Suppressor macrophage (primary cell): ENCODE measurements around the gene BLOC1S1.

Experiments used
- DNase-seq, 4 experiments: peaks; one replicate each; pipeline ENCODE4 v3.0.0-alpha.2; 2020 to 2022

Gene BLOC1S1

DNA sequence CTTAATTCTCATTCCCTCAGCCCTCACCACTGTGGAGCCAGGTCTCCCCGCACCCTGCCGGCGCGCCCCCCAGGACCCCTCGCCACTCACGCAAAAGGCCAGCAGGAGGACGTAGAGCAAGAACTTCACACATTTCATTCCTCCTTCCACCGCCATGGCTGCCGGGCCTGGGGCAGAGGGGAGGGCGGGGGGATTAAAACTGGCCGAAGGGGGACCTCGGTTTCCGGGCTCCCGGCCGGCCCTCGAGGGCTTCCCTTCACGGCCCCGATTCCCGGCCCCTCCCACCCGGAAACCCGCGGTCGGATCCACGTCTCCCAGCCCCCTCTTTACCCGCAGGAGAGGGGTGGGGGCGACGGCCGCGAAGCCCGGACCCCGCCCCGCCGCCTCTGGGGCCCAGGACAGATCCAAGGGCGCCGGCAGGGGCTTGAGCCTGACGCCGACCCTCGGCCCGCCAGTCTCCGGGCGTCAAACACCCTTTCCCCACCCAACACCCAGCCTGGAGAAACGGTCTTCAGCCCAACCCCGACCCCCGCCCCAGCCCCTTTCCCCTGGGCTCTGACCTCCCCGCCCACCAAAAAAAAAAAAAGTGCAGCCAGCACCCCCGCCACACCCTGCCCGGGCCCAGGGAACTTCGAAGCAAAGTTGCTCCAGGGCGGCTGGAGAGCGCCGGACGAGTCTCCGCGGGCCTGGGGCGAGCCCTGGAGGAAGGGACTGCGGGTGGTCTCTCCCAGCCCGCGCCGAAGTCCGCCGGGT, 12.5 kb downstream of the BLOC1S1 start:
- peak; percentile 79 to 91 (median 86) for DNase-seq

GRCh38 chr12:55728939-55729818, 13.3 kb downstream of the BLOC1S1 start, which contains the start of gene CD63:
Gene CD63, minus strand, starts transcription at chr12:55729009. Its CDS starts 668 bp downstream, at chr12:55728341.
- DNase-seq, result peak; percentile 97 to 99 (median 98)

GRCh38 chr12:55729819-55730818, 14.3 kb downstream of the BLOC1S1 start:
- peak; percentile 69 to 85 (median 83) for DNase-seq

- no peak for DNase-seq
These were observed 16.4 kb downstream of the BLOC1S1 start for GRCh38 chr12:55732288-55732687.

DNA sequence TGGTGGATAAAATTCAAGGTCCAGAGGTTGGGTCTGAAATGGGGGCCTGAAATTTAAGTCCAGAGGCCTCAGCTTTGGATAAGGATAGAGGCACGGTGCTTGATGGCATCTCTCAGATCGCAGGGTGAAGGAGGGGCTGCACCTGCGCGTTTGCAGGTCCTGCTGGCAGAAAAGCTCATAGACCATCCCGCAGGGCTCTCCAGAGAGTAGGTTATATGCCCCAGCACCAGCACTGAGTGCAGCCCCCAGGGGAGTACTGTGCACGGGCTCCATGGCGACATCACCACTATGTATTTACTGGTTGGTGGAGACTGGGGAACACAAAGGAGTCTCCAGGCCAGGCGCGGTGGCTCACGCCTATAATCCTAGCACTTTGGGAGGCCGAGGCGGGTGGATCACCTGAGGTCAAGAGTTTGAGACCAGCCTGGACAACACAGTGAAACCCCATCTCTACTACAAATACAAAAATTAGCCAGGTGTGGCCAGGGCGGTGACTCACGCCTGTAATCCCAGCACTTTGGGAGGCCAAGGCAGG, 17.2 kb downstream of the BLOC1S1 start:
- DNase-seq, result no peak

- no peak for DNase-seq
These were observed 18.0 kb downstream of the BLOC1S1 start for GRCh38 chr12:55733858-55734257.

- no peak for DNase-seq
These were observed 18.7 kb downstream of the BLOC1S1 start for GRCh38 chr12:55734595-55734994.

DNA sequence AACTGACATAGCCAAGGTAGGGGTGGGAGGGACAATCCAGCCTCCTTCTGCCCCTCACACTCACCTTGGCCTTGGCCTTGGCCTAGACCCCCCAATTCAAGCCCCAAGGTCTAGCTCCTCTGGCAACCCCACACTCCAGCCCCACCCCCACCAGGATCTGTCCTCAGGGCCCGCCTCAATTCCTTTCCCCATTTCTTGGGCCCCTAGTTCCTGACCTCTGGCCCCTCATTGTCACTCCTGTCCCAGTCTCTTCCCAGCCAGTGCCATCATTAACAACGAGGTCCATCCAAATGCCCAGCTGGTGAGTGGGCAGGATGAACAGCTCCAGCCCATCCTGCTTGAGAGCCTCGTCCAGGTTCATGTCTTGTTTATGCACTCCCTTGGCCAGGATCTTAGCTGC, 20.2 kb downstream of the BLOC1S1 start:
- DNase-seq, result no peak

- peak; percentile 79 to 87 (median 83) for DNase-seq
These were observed 21.1 kb downstream of the BLOC1S1 start for GRCh38 chr12:55736780-55737580.

- no peak for DNase-seq
These were observed 21.8 kb downstream of the BLOC1S1 start for GRCh38 chr12:55737581-55738122.

- peak; percentile 88 to 97 (median 93) for DNase-seq
These were observed 22.5 kb downstream of the BLOC1S1 start for GRCh38 chr12:55738123-55739024.

- DNase-seq, result no peak
These were observed 23.2 kb downstream of the BLOC1S1 start for GRCh38 chr12:55739025-55739378.

GRCh38 chr12:55741931-55742680, 26.3 kb downstream of the BLOC1S1 start:
- DNase-seq, result no peak

GRCh38 chr12:55742719-55743405, 27.0 kb downstream of the BLOC1S1 start, which contains the start of gene GDF11:
Gene GDF11, plus strand, starts transcription at chr12:55743122. Its CDS starts 195 bp downstream, at chr12:55743317.
- DNase-seq, result peak in 2 of 4 experiments; percentile 61 to 67

DNA sequence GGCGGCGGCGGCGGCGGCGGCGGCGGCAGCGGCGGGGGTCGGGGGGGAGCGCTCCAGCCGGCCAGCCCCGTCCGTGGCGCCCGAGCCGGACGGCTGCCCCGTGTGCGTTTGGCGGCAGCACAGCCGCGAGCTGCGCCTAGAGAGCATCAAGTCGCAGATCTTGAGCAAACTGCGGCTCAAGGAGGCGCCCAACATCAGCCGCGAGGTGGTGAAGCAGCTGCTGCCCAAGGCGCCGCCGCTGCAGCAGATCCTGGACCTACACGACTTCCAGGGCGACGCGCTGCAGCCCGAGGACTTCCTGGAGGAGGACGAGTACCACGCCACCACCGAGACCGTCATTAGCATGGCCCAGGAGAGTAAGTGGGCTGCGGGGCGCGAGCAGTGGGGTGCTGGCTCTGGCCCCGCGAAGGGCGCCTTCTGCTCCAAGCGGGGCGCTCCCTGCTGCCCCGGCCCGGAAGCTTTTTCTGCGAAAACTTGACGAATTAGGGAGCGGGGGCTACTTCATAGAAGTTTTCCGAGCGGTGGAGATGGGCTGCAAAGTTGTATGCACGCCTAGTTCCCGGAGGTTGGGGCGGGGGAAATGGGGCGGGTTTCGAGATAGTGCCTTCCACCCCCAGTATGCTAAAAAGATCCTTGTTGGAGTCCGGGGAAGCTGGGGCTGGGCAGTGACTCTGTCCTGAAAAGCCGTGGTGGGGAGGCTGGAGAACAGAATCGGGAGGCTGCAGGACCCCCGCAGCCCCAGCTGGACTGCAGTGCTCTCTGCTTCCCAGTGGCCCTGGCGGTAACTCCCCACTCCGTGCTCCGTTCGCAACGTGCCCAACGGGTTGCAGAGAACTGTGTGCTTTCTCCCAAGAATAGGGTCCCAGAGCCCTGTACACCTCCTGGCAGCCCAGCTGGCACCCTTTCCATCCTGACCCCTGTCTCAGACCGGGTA, 27.8 kb downstream of the BLOC1S1 start:
- peak; percentile 63 to 82 (median 70) for DNase-seq

- no peak for DNase-seq
These were observed 28.6 kb downstream of the BLOC1S1 start for GRCh38 chr12:55744340-55745030.
